ENCODE measurements around the gene KCNMA1. TPM values are rescaled to one million over a fixed set of nuclear protein-coding genes. Genes with fewer than 3 reads are reported as not detected.
"Not testable (repeated sequence)": the region's sequence is repeated elsewhere in the genome, so short reads cannot be mapped to it uniquely, and the experiment has no call there.

Gene KCNMA1
- total RNA-seq, 1 donor from 2014 or later, result 2.5 TPM

DNA sequence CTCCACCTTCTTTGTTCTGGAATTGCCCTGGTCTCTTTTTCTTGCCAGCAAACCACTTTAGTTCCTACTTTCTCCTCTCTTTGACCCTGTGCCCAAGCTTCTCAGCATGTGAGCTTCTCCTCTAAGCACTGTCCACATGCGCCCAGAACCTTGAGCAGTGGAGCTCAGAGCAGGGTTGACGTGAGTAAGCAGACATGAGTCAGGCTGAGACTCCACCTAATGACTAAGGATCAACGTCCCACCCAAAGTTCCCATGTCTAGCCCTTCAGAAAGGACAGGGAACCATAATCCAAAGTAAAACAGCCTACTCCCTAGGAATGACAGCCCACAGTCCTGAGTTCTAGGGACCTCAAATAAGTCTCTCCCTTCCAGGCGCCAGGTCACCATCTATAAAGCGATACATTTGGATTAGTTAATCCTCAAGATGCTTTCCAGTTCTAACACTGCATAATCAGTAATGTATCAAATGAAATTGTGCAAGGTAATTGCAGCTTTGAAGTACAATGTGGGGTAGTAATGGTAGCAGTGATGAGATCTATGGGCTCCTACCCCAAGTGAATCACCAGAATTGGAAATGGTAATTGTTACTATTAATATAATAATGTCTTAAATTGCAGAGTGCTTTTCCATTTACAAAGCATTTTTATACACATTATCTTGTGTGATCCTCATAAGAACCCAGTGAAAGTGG lies 44.5 kb downstream of the KCNMA1 start:
- ATAC-seq, result peak; percentile 56
- no peak for DNase-seq
- intact Hi-C loops (cut with micrococcal nuclease), result no loop called here

DNA sequence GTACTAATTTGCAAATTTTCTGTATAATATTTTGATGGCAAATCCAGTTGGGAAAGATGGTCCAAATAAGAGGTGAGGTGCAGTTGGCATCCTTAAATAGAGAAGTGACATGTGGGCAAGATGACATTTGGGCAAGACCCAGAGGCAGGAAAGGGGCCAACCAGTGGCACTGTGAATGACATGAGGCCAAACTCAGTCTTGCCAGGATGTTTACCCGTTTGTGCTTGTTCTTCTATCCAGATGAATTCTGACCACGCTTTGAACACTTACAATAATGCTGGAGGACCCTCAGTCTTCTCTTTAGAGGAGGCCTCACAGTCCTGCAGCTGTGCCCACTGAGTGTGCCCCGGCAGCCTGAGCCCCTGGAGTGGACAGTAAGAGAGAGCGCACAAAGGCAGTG lies 45.1 kb downstream of the KCNMA1 start:
- DNase-seq, result no peak
- no peak for ATAC-seq
- intact Hi-C loops (cut with micrococcal nuclease), result no loop called here

DNA sequence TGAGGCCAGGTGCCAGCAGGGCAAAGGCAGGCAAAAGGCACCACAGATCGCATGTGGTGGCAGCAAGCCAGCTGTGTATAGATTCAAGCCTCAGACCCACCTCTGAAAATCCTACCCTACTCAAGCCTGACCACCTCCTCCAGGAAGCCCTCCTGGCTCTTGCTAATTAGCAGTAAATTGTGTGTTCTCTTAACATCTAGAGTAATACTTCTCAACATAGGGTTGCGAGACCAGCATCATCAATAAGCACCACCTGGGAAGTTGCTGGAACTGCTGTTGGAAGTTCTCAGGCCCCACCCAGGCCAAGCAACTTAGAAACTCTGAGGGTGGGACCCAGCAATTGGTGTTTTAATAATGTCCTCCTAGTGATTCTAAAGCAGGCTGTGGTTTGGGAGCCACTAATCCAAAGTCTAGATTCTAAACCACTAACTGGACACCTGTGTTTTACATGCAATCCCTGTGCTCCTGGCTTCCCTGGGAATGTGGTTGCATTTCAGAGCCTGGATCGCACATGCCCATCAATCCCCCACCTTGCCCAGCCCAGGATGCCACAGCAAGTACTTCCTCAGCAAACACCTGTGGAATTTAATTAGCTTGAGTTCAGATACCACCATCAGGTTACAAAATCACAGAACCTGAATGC lies 46.2 kb downstream of the KCNMA1 start:
- no peak for ATAC-seq
- intact Hi-C loops (cut with micrococcal nuclease), result no loop called here
- DNase-seq, result no peak

DNA sequence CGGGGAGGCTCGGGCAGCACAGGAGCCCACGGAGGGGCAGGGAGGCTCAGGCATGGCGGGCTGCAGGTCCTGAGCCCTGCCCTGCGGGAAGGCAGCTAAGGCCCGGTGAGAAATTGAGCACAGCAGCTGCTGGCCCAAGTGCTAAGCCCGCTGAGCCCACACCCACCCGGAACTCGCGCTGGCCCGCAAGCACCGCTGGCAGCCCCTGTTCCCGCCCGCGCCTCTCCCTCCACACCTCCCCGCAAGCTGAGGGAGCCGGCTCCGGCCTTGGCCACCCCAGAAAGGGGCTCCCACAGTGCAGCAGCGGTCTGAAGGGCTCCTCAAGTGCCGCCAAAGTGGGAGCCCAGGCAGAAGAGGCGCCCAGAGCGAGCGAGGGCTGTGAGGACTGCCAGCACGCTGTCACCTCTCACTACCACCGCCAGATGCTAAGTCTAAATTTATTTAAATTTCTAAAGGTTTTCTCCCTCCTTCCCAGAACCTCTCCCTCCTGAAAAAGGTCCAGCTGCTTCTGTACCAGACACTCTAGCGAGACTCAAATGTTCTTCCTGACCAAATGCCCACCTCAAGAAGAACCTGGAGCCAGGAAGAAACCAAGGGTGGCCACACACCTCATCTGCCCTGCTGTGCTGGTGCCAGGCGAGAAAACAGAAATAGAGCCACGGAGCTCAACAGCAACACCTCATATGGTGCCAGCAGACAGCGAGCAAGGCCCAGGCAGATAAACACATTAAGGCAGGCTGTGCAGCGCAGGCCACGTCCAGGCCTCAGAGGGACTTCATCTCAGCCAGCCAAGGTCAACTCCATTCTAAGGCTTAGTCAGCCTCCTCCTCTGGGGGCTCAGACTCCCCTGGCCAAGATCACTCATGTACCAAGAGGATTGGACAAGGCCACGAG lies 47.0 kb downstream of the KCNMA1 start:
- no peak for DNase-seq
- ATAC-seq, result peak; percentile 76
- intact Hi-C loops (cut with micrococcal nuclease), result no loop called here

DNA sequence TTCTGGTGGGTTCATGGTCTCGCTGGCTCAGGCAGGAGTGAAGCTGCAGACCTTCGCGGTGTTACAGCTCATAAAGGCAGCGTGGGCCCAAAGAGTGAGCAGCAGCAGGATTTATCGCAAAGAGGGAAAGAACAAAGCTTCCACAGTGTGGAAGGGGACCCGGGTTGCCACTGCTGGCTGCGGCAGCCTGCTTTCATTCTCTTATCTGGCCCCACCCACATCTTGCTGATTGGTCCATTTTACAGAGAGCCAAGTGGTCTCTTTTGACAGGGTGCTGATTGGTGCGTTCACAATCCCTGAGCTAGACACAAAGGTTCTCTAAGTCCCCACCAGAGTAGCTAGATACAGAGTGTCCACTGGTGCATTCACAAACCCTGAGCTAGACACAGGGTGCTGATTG lies 47.9 kb downstream of the KCNMA1 start:
- ATAC-seq; DNase-seq; intact Hi-C loops (cut with micrococcal nuclease): not testable (repeated sequence)

DNA sequence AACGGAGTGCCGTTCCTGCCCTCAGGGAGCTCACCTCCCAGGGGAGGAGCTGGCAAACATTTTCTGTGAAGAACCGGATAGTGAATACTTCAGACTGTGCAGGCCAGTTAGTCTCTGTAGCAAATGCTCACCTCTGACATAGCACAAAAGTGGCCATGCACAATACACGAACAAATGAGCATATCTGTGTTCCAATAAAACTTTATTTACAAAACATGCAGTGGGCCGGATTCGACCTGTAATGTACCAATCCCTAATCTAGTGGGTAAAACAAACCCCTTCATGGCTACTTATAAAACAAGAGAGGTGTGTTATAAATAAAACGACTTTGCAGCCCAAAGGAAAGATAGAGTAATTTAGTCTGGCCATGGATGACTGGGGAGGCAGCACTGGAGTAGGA lies 48.7 kb downstream of the KCNMA1 start:
- intact Hi-C loops (cut with micrococcal nuclease), result no loop called here
- DNase-seq (no peak), ATAC-seq (no peak)

DNA sequence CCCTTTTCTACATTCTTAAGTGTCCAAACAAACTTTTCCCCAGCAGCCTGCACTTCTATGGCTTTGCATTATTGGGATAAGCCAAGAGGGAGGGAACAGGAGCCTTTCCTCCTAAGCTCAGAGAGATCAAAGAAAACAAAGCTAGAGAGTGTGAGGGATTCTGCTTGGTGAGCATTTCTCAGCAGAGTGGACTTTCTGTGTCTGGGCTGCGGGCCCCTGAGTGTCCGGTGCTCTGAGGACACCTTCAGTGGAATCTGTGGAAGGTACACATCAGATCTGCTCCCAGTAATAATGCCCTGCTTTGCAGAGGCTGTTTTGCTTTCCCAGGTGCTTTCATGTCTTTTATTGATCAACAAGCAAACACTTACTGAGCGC lies 50.2 kb downstream of the KCNMA1 start:
- intact Hi-C loops (cut with micrococcal nuclease), result no loop called here
- DNase-seq (no peak), ATAC-seq (no peak)

DNA sequence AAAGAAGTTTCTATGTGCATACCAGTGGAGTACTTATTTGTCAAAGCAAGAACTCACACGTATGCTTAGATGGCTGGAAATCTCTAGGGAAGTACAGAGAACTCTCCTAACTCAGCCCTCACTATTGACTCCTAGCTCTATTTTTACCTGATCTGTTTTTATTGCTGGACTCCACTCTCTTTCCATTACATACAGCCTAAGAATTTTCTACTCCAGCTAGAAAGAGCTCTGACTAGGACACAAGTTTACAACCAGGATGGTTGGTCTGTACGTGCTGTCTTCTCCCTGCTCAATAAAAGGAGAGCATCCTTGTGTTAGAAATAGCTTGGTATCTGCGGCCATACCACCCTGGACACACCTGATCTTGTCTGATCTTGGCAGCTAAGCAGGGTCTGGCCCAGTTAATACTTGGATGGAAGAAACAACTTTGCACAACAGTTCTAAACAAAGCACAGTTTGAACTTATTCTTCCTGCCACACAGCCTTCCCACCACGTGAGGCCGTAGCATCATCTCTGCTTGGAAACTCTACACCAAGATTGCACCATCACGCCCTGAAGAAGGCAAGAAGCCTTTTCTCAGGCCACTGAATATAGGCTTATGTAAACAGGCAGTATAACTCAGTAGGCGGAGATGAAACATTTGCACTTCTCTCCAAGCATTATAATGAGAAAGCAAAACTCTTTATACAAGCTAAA lies 50.7 kb downstream of the KCNMA1 start:
- ATAC-seq, result peak; percentile 45
- no peak for DNase-seq
- intact Hi-C loops (cut with micrococcal nuclease), result no loop called here

DNA sequence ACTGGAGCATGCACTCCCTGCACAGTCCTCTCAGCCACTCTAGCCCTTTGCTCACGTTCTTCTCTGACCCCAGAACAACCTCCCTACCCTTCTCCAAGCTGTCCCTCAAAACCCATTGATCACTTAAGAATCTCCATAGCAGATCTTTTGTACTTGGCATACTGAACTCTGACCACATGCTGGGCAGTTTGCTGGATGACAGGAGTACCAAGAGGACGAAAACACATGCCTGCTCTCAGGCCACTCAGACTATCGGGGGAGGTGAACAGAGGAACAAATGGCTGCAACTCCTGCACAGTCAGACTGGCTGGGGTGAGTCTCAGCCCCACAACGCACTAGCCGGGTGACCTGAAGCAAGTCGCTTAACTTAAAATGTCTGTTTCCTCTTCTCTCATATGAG lies 52.7 kb downstream of the KCNMA1 start:
- ATAC-seq (no peak), DNase-seq (no peak)
- intact Hi-C loops (cut with micrococcal nuclease), result no loop called here

DNA sequence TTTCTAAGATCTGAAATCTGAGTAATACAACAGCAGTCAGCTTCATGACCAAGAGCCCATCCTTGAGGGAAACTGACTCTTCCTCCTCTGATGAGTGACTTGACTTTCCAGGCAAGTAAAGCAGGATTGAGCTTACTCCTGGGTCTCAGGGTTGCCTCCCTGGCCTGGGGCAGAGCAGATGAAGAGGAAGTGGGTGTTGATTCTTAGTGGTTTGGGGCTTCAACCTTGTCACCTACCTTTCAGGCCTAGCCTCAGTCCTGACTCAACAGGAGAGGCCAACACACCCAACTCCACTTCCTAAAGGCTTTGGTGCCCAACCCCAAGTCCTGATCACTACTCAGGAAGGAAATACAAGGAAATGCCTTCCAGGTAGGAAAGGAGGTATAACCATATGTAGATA lies 54.1 kb downstream of the KCNMA1 start:
- no peak for ATAC-seq
- intact Hi-C loops (cut with micrococcal nuclease), result no loop called here
- DNase-seq, result no peak

DNA sequence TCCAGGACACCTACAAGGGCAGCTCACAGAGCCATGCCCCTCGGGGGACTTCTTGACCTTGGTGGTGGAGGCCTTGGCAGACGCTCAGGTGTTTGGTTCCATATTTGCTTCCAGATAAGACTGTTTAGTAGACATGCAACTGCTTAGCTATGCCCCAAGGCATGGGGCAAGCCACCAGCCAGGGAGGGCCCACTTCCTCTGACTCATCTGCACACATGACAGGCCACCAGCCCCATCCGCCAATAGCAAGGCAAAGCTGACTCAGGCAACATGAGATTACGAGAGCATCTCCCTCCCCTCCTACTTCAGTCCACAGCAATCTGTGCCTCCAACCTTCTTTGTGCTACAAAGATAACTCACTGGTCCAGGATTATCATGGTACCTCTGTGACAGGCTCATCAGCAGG lies 54.9 kb downstream of the KCNMA1 start:
- no peak for ATAC-seq
- no peak for DNase-seq
- intact Hi-C loops (cut with micrococcal nuclease), result no loop called here

DNA sequence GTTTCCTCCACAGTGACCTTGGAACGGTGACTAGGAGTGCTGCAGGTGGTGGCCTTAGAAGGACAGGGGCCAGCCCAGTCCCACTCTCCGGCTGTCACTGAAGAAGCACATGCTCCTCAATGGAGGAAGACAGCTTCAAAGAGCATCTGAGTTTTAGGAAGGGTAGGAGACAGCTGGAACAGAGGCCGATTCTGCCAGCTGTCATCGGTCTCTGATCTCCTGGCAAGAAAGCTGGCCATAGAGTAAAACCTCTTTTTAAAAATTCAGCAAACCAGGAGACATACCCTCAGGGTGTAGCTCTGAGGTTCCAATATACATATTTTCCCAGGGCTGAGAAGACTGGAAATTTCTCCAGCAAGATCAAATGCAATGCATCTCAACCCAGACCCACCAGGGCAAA lies 55.9 kb downstream of the KCNMA1 start:
- DNase-seq, result no peak
- intact Hi-C loops (cut with micrococcal nuclease), result no loop called here
- ATAC-seq, result no peak

DNA sequence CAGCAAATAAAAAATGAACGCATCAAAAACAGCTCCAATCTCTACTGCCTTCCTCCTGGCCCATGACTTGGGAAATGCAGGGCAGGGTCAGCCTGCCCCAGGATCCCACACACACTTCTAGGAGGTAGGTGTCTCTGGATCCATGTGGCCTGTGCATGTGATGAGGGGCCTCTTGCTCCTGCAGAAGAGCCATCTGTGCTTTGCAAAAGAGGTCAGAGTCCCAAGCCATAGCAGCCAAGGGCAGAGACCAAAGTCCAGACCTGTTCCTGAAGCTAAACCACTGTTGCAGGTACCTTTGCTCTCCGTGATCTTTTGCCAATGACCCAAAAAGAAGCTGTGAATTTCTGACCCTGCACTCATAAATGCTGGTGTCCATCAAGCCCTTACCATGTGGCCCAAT lies 57.1 kb downstream of the KCNMA1 start:
- no peak for ATAC-seq
- intact Hi-C loops (cut with micrococcal nuclease), result no loop called here
- DNase-seq, result no peak

DNA sequence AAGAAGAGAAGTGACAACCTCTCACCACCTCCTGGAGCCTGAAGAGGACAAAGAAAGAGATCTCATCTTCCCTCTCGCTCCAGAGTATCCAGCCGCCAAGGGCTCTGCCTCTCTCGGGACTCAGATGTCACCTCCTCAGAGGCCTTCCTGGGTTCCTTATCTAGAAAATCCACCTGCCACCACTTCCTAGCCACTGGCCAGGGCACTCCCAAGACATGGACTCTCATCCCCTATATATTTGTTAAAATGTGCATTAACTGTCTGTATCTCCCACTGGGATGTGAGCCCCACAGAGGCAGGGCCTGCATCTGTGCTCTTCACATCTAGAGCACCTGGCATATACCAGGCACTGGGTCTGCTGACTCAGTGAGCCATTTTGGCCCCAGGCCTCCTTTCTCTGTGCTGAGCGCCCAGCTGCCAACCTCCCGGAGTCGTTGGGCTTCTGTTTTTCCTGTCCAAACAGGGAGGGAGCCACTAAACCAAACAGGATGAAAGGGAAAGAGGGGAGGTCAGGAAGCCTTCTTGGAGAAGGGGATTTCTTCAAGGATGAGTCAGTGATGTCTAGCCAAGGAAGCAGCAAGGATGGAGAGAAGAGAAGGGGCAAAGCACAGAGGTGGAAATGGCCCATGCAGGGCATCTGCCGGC lies 58.9 kb downstream of the KCNMA1 start:
- intact Hi-C loops (cut with micrococcal nuclease), result no loop called here
- ATAC-seq (no peak), DNase-seq (no peak)

DNA sequence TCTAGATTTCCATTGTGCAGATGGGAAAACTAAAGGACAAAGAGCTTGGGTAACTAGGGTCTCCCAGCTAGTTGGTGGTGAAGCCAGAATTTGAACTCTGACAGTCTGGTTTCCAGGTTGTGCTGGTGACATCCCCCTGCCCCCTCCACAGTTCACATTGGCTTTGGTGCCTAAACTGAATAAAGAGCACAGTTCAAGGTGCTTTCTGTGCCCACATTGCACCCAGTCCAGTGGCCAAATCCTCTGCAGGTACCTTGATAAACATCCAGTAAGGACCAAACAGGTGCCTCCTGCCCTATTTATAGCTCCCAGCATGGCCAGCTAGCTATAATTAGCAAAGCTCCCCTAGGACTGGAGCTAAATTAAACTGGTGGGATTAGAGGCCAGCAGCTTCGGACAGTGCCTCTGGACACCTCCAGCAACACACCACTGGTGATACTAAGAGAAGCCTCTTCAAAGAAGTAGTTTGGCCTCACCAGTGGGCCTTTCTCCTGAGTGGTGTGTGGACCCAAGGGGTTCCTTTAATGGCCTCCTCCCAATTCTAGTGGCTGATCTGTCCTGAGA lies 59.9 kb downstream of the KCNMA1 start:
- DNase-seq (no peak), ATAC-seq (peak; percentile 78)
- intact Hi-C loops (cut with micrococcal nuclease), result no loop called here

DNA sequence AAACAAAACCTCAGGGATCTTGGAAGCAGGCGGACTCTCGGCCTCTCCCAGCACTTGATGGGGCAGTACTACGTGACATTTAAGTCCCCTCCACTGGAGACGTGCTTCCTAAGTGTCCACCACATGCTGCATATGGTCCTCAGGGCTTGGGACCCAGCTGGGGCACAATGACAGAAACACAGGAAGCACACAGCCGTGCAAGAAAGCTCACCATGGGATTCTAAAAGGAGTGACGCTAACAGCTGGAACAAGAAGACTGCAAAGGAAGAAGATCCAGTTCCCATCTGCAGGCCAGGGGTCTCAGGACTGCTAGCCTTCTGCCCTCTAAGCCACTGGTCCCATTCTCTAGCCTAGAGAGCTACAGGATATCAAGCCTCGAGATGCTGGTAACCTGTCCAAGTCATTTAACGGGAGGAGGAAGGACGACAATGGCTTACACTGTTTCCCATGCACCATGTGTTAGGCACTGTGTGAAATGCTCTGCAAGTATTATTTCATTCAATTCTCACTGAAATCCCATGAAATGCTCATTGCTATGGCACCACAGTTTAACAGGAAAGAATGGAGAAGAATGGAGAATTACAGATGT lies 61.1 kb downstream of the KCNMA1 start:
- intact Hi-C loops (cut with micrococcal nuclease), result no loop called here
- no peak for DNase-seq
- no peak for ATAC-seq

DNA sequence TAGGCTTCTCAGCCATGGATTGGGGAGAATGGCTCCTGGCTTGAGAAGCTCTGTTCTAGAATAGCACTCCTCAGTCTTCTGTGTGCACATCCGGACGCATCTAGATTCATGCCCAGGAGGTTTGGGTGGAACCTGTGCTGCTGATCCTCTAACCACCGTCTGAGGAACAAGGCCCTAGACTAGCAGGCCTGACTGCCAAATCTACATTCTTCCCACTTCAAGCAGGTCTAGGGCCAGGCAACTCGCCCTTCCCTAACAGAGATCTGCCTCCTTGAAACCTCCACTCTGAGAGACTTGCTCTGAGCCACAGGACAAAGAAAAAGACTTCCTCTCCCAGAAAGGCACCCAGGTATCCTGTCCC lies 61.6 kb downstream of the KCNMA1 start:
- DNase-seq (no peak), ATAC-seq (no peak)
- intact Hi-C loops (cut with micrococcal nuclease), result no loop called here

DNA sequence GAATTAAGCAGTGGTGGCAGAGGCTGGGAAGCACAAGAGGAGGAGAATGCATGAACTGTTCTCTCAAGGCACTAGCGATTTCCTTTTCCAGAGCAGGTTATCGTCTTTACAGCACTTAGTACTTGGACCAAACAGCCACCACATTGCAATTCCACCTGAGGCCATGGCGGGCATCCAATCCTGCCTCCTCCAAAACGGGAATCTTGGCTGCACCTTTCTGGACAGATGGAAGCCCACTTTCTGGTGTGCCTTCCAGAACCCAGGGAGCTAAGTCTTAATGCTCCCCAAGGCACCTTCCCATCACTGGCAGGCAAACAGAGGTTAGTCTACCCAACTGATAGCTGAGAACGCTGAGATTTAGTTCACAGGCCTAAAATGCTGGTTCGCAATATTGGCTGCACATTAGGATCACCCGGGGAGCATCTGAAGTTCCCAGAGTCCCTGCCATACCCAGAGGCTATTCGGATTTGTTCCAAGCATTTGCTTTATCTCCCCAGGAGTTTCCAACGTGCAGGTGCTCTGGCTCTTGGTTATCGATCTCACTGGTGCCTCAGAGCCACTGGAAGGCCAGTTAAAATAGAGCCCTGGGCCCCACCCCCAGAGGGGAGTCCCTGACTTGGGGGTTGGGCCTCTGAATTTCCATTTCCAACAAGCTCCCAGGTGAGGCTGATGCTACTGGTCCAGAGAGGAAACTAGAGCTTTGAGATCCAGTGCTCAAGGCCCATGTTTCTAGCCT lies 62.2 kb downstream of the KCNMA1 start:
- no peak for ATAC-seq
- intact Hi-C loops (cut with micrococcal nuclease), result no loop called here
- DNase-seq, result no peak
